Liver (tissue), 9 donors: ENCODE data around the gene COL4A3. TPM values are rescaled to one million over a fixed set of nuclear protein-coding genes. Genes with fewer than 3 reads are reported as not detected.

Source experiments
- DNase-seq: peaks from one replicate; pipeline ENCODE4 v3.0.0-alpha.2; 2017; ENCODE audit warnings: low spot score
- H3K27ac ChIP-seq, 2 donors: one replicate each; pipeline ENCODE4 v1.7.0; 2013; ENCODE audit warnings: inconsistent platforms in 2 of 2, low read length in 2 of 2, control low read depth in 1 of 2, low read depth in 1 of 2, mild to moderate bottlenecking in 1 of 2
- H3K27me3 ChIP-seq, 4 donors: one replicate each; pipeline versions ENCODE4 v1.6.1 to v1.7.0; 2013; ENCODE audit warnings: low read length in 3 of 4, inconsistent platforms in 1 of 4, mild to moderate bottlenecking in 1 of 4, moderate library complexity in 1 of 4; ENCODE audit not compliant: control insufficient read depth in 4 of 4, insufficient read depth in 4 of 4
- H3K36me3 ChIP-seq, 4 donors: one replicate each; pipeline versions ENCODE4 v1.6.1 to v1.7.0; 2013; ENCODE audit warnings: low read length in 3 of 4, mild to moderate bottlenecking in 3 of 4, low read depth in 1 of 4, moderate library complexity in 1 of 4; ENCODE audit not compliant: control insufficient read depth in 4 of 4, insufficient read depth in 3 of 4
- H3K4me1 ChIP-seq, 4 donors: one replicate each; pipeline versions ENCODE4 v1.6.1 to v1.7.0; 2013; ENCODE audit warnings: low read length in 3 of 4, mild to moderate bottlenecking in 3 of 4, moderate library complexity in 1 of 4; ENCODE audit not compliant: control insufficient read depth in 4 of 4, insufficient read depth in 4 of 4
- H3K4me3 ChIP-seq, 3 donors: one replicate each; pipeline versions ENCODE4 v1.6.1 to v1.7.0; 2013; ENCODE audit warnings: low read length in 3 of 3, control low read depth in 1 of 3, low read depth in 1 of 3, mild to moderate bottlenecking in 1 of 3
- H3K9ac ChIP-seq, 2 donors: one replicate each; pipeline ENCODE4 v1.7.0; 2013; ENCODE audit warnings: low read length in 2 of 2, mild to moderate bottlenecking in 2 of 2, moderate library complexity in 2 of 2, control low read depth in 1 of 2, low read depth in 1 of 2
- H3K9me3 ChIP-seq, 4 donors: one replicate each; pipeline versions ENCODE4 v1.6.1 to v1.7.0; 2013; ENCODE audit warnings: low read length in 3 of 4; ENCODE audit not compliant: control insufficient read depth in 4 of 4
- EGR1 ChIP-seq, 2 donors: IDR thresholded peaks; 2 replicates each; pipeline ENCODE4 v1.6.1; 2016 to 2018; ENCODE audit warnings: antibody characterized with exemption in 2 of 2, low read depth in 2 of 2
- FOXA1 ChIP-seq: IDR thresholded peaks from 2 replicates; pipeline ENCODE4 v1.6.1; 2016; ENCODE audit warnings: antibody characterized with exemption
- FOXA2 ChIP-seq: IDR thresholded peaks from 2 replicates; pipeline ENCODE4 v1.6.1; 2016; ENCODE audit warnings: antibody characterized with exemption
- GABPA ChIP-seq, 2 donors: IDR thresholded peaks in 1 of 2; conservative IDR thresholded peaks in 1 of 2; 2 replicates each; pipeline ENCODE4 v1.6.1; 2016; ENCODE audit warnings: antibody characterized with exemption in 2 of 2, mild to moderate bottlenecking in 1 of 2, moderate library complexity in 1 of 2
- HNF4A ChIP-seq, 2 donors: conservative IDR thresholded peaks; 2 replicates each; pipeline ENCODE4 v1.6.1; 2016; ENCODE audit warnings: antibody characterized with exemption in 2 of 2, mild to moderate bottlenecking in 2 of 2
- HNF4G ChIP-seq: IDR thresholded peaks from 2 replicates; pipeline ENCODE4 v1.6.1; 2016; ENCODE audit warnings: antibody characterized with exemption
- JUND ChIP-seq, 2 donors: IDR thresholded peaks; 2 replicates each; pipeline ENCODE4 v1.6.1; 2016; ENCODE audit warnings: antibody characterized with exemption in 2 of 2
- NR2F2 ChIP-seq: IDR thresholded peaks from 2 replicates; pipeline ENCODE4 v1.6.1; 2016; ENCODE audit warnings: antibody characterized with exemption
- RAD21 ChIP-seq, 2 donors: IDR thresholded peaks; 2 replicates each; pipeline ENCODE4 v1.6.1; 2016; ENCODE audit warnings: antibody characterized with exemption in 2 of 2, mild to moderate bottlenecking in 2 of 2
- RXRA ChIP-seq, 2 donors: IDR thresholded peaks; 2 replicates each; pipeline ENCODE4 v1.6.1; 2017 to 2018; ENCODE audit warnings: antibody characterized with exemption in 2 of 2, mild to moderate bottlenecking in 1 of 2
- SP1 ChIP-seq: IDR thresholded peaks from 2 replicates; pipeline ENCODE4 v1.6.1; 2018; ENCODE audit warnings: antibody characterized with exemption, mild to moderate bottlenecking
- TAF1 ChIP-seq: conservative IDR thresholded peaks from 2 replicates; pipeline ENCODE4 v1.6.1; 2016; ENCODE audit warnings: antibody characterized with exemption, mild to moderate bottlenecking
- YY1 ChIP-seq: IDR thresholded peaks from 2 replicates; pipeline ENCODE4 v1.6.1; 2016; ENCODE audit warnings: antibody characterized with exemption, mild to moderate bottlenecking
- WGBS: extraction: QIAGEN DNeasy Blood & Tissue Kit; methylation state at CpG from one replicate; pipeline ENCODE4 v1.1.7; 2013; 5-methylcytosine and 5-hydroxymethylcytosine counted together
- polyA plus RNA-seq, 2 donors: library from polyadenylated mRNA; stranded (reverse) in 1 of 2; unstranded in 1 of 2; fragments of 200-250 nt in 1 of 2; fragments of >200 nt in 1 of 2; fragmentation: Nextera tagmentation in 1 of 2; extraction: Ambion mirVana in 1 of 2; gene quantifications; one replicate each; pipeline versions ENCODE4 v1.2.1 to v1.2.3, GENCODE V29; 2013 to 2015
- total RNA-seq, 2 donors: library from RNA; depleted of rRNA; stranded (reverse); fragments of >200 nt; gene quantifications; one replicate each; pipeline ENCODE4 v1.2.3, GENCODE V29; 2014
- TF ChIP-seq, protein P1 (sequence below): IDR thresholded peaks from 2 replicates; pipeline ENCODE4 v1.6.1; 2016; ENCODE audit warnings: antibody characterized with exemption
- TF ChIP-seq, protein P2 (sequence below): IDR thresholded peaks from 2 replicates; pipeline ENCODE4 v1.6.1; 2016; ENCODE audit warnings: antibody characterized with exemption
- TF ChIP-seq, protein P3 (sequence below): fragments of 150-350 bp; IDR thresholded peaks from 2 replicates; pipeline ENCODE4 v1.5.1; 2017; ENCODE audit warnings: improper control_type of control experiment, low read depth, low read length; ENCODE audit not compliant: missing input control
- TF ChIP-seq, protein P4 (sequence below): IDR thresholded peaks from 2 replicates; pipeline ENCODE4 v1.6.1; 2016; ENCODE audit warnings: antibody characterized with exemption
- TF ChIP-seq, protein P5 (sequence below): IDR thresholded peaks from 2 replicates; pipeline ENCODE4 v1.6.1; 2016; ENCODE audit warnings: antibody characterized with exemption, mild to moderate bottlenecking
- donor health status: healthy.
- donor health status: healthy.
- donor health status: healthy.
- donor health status: healthy.
- donor health status: healthy.

Gene COL4A3
- total and polyA plus RNA-seq, 4 donors, result 0.05 to 2.3 (median 0.35) TPM

DNA sequence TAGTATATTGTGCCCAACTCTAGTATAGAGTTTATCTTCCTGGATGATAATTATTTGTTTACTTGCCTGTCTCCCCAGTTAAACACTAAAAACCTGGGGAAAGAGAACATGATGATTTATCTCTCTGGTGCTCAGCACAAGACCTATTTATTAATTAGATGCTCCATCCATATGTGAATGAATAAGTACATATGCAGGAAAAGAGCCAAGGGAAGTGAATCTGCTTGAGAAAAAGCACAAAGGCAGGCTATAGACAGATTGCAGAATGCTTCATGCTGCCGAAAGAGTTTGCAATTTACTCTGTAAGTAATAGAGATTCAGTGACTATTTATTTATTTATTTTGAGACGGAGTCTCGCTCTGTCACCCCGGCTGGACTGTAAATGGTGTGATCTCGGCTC lies 123.3 kb downstream of the COL4A3 start:
- Histone ChIP-seq H3K9ac (no peak overlapping the region), H3K27ac (no peak overlapping the region), H3K9me3 (no peaks in the 10 kb centered on the region), H3K27me3 (no peaks in the 10 kb centered on the region), H3K4me1 (no peaks in the 10 kb centered on the region), H3K4me3 (no peak overlapping the region), H3K36me3 (no peaks in the 10 kb centered on the region)
- 91% methylated on average over 5 of the region's 5 CpGs for WGBS
- no peak for DNase-seq
- no peak for TF ChIP-seq FOXA1

DNA sequence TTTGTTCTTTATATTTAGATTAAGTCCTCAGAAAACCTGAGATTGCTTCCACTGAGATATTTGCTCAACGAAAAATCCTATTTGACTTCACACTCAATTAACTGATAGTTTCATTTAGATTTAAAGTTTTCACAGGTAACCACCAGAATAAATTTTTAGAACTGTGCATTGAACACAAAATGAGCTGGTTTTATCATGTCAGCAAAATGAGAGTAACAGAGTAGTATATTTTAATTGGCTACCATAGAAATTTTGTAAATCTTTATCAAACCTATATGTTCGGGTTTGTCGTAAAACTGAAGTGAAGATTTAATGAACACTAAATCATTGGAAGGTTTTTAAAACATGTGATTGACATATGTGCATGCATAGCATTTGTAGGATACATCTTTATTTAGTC lies 127.9 kb downstream of the COL4A3 start:
- DNase-seq, result no peak
- H3K4me3 ChIP-seq, result no peak overlapping the region
- no peaks in the 10 kb centered on the region for H3K4me1 ChIP-seq
- H3K36me3 ChIP-seq, result no peaks in the 10 kb centered on the region
- no peaks in the 10 kb centered on the region for H3K9me3 ChIP-seq
- H3K27ac ChIP-seq, result no peak overlapping the region
- no peaks in the 10 kb centered on the region for H3K27me3 ChIP-seq
- no peak overlapping the region for H3K9ac ChIP-seq
- 82% methylated on average over 3 of the region's 3 CpGs for WGBS
- TF ChIP-seq, protein P1, sequence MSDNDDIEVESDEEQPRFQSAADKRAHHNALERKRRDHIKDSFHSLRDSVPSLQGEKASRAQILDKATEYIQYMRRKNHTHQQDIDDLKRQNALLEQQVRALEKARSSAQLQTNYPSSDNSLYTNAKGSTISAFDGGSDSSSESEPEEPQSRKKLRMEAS, result no peak
- TF ChIP-seq HNF4A (conservative IDR thresholded peaks at IDR 0.05), result no peak
- no peak for TF ChIP-seq FOXA2
- TF ChIP-seq JUND (IDR thresholded peaks at IDR 0.05), result no peak
- TF ChIP-seq TAF1, result no peak
- TF ChIP-seq, protein P2, sequence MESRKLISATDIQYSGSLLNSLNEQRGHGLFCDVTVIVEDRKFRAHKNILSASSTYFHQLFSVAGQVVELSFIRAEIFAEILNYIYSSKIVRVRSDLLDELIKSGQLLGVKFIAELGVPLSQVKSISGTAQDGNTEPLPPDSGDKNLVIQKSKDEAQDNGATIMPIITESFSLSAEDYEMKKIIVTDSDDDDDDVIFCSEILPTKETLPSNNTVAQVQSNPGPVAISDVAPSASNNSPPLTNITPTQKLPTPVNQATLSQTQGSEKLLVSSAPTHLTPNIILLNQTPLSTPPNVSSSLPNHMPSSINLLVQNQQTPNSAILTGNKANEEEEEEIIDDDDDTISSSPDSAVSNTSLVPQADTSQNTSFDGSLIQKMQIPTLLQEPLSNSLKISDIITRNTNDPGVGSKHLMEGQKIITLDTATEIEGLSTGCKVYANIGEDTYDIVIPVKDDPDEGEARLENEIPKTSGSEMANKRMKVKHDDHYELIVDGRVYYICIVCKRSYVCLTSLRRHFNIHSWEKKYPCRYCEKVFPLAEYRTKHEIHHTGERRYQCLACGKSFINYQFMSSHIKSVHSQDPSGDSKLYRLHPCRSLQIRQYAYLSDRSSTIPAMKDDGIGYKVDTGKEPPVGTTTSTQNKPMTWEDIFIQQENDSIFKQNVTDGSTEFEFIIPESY, result no peak
- TF ChIP-seq FOXA1, result no peak

DNA sequence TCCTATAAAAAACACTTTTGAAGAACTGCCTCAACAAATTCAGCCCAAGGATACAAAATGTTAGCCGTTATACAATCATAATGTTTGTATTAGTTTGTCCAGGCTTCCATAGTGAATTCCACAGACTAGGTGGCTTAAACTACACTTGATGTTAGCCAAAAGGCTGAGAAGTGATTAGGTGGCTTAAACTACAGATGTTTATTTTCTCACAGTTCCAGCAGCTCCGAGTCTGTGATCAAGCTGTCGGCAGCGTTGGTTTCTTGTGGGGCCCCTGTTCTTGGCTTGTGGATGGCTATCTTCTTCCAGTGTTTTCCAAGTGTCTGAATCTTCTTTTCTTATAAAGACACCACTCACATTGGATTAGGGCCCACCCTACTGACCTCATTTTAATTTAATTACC lies 129.1 kb downstream of the COL4A3 start:
- 88% methylated on average over 4 of the region's 4 CpGs for WGBS

More for the DNA sequence above, 129.1 kb downstream of the COL4A3 start:
- Histone ChIP-seq H3K4me1 (no peaks in the 10 kb centered on the region), H3K9me3 (no peaks in the 10 kb centered on the region), H3K36me3 (no peaks in the 10 kb centered on the region), H3K27me3 (no peaks in the 10 kb centered on the region), H3K4me3 (no peak overlapping the region), H3K27ac (no peak overlapping the region), H3K9ac (no peak overlapping the region)
- TF ChIP-seq HNF4G (no peak), FOXA2 (no peak), SP1 (no peak), HNF4A (conservative IDR thresholded peaks at IDR 0.05) (no peak), RXRA (IDR thresholded peaks at IDR 0.05) (no peak), FOXA1 (no peak), TAF1 (no peak), YY1 (no peak), GABPA (IDR thresholded peaks at IDR 0.05 in 1 of 2, conservative IDR thresholded peaks at IDR 0.05 in 1 of 2) (no peak), NR2F2 (no peak), EGR1 (IDR thresholded peaks at IDR 0.05; ENCODE audit: low read depth in 2 of 2) (no peak), RAD21 (IDR thresholded peaks at IDR 0.05) (no peak)
- TF ChIP-seq, protein P1, result no peak
- TF ChIP-seq, protein P2, result no peak
- TF ChIP-seq, protein P3, sequence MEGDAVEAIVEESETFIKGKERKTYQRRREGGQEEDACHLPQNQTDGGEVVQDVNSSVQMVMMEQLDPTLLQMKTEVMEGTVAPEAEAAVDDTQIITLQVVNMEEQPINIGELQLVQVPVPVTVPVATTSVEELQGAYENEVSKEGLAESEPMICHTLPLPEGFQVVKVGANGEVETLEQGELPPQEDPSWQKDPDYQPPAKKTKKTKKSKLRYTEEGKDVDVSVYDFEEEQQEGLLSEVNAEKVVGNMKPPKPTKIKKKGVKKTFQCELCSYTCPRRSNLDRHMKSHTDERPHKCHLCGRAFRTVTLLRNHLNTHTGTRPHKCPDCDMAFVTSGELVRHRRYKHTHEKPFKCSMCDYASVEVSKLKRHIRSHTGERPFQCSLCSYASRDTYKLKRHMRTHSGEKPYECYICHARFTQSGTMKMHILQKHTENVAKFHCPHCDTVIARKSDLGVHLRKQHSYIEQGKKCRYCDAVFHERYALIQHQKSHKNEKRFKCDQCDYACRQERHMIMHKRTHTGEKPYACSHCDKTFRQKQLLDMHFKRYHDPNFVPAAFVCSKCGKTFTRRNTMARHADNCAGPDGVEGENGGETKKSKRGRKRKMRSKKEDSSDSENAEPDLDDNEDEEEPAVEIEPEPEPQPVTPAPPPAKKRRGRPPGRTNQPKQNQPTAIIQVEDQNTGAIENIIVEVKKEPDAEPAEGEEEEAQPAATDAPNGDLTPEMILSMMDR, result no peak
- TF ChIP-seq, protein P4, sequence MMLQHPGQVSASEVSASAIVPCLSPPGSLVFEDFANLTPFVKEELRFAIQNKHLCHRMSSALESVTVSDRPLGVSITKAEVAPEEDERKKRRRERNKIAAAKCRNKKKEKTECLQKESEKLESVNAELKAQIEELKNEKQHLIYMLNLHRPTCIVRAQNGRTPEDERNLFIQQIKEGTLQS, result no peak
- TF ChIP-seq, protein P5, sequence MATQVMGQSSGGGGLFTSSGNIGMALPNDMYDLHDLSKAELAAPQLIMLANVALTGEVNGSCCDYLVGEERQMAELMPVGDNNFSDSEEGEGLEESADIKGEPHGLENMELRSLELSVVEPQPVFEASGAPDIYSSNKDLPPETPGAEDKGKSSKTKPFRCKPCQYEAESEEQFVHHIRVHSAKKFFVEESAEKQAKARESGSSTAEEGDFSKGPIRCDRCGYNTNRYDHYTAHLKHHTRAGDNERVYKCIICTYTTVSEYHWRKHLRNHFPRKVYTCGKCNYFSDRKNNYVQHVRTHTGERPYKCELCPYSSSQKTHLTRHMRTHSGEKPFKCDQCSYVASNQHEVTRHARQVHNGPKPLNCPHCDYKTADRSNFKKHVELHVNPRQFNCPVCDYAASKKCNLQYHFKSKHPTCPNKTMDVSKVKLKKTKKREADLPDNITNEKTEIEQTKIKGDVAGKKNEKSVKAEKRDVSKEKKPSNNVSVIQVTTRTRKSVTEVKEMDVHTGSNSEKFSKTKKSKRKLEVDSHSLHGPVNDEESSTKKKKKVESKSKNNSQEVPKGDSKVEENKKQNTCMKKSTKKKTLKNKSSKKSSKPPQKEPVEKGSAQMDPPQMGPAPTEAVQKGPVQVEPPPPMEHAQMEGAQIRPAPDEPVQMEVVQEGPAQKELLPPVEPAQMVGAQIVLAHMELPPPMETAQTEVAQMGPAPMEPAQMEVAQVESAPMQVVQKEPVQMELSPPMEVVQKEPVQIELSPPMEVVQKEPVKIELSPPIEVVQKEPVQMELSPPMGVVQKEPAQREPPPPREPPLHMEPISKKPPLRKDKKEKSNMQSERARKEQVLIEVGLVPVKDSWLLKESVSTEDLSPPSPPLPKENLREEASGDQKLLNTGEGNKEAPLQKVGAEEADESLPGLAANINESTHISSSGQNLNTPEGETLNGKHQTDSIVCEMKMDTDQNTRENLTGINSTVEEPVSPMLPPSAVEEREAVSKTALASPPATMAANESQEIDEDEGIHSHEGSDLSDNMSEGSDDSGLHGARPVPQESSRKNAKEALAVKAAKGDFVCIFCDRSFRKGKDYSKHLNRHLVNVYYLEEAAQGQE, result no peak
- no peak for DNase-seq
